H9 (cell line): ENCODE measurements around the gene EFCAB6. TPM values are rescaled to one million over a fixed set of nuclear protein-coding genes. Genes with fewer than 3 reads are reported as not detected.

Source experiments
- DNase-seq: peaks from one replicate; pipeline ENCODE4 v3.0.0-alpha.2; 2017
- H2AFZ ChIP-seq: one replicate; pipeline ENCODE4 v1.6.1; 2013; ENCODE audit warnings: mild to moderate bottlenecking, low read length, control low read depth, moderate library complexity
- H2AK5ac ChIP-seq: 2 replicates; pipeline ENCODE4 v1.6.1; 2013; ENCODE audit warnings: low read length, control low read depth, mixed read lengths; ENCODE audit not compliant: insufficient read length
- H2BK120ac ChIP-seq: one replicate; pipeline ENCODE4 v1.6.1; 2013; ENCODE audit warnings: low read depth, mild to moderate bottlenecking, low read length, control low read depth, inconsistent platforms; ENCODE audit not compliant: poor library complexity, severe bottlenecking
- H2BK12ac ChIP-seq: 2 replicates; pipeline ENCODE4 v1.6.1; 2013; ENCODE audit warnings: low read length, control low read depth, mixed read lengths, low read depth; ENCODE audit not compliant: insufficient read length
- H2BK15ac ChIP-seq: 2 replicates; pipeline ENCODE4 v1.6.1; 2013; ENCODE audit warnings: low read depth, low read length, control low read depth
- H2BK20ac ChIP-seq: one replicate; pipeline ENCODE4 v1.6.1; 2013; ENCODE audit warnings: low read depth, mild to moderate bottlenecking, low read length, control low read depth, inconsistent platforms; ENCODE audit not compliant: poor library complexity, severe bottlenecking
- H2BK5ac ChIP-seq: 2 replicates; pipeline ENCODE4 v1.6.1; 2013; ENCODE audit warnings: low read length, control low read depth, mixed read lengths; ENCODE audit not compliant: insufficient read length
- H3K14ac ChIP-seq: 2 replicates; pipeline ENCODE4 v1.6.1; 2013; ENCODE audit warnings: low read length, control low read depth; ENCODE audit not compliant: insufficient read depth
- H3K18ac ChIP-seq: 2 replicates; pipeline ENCODE4 v1.6.1; 2013; ENCODE audit warnings: low read depth, mild to moderate bottlenecking, mixed read lengths, low read length, control low read depth; ENCODE audit not compliant: insufficient read length
- H3K23ac ChIP-seq: 2 replicates; pipeline ENCODE4 v1.6.1; 2013; ENCODE audit warnings: low read length, control low read depth, mixed read lengths, low read depth; ENCODE audit not compliant: insufficient read length
- H3K23me2 ChIP-seq: 2 replicates; pipeline ENCODE4 v1.6.1; 2013; ENCODE audit warnings: low read depth, mild to moderate bottlenecking, mixed read lengths, low read length, control low read depth; ENCODE audit not compliant: insufficient read length, poor library complexity, severe bottlenecking
- H3K27ac ChIP-seq: 2 replicates; pipeline ENCODE4 v1.5.1; 2013; ENCODE audit warnings: low read length, control low read depth, mixed read lengths, low read depth; ENCODE audit not compliant: insufficient read length
- H3K27me3 ChIP-seq: 2 replicates; pipeline ENCODE4 v1.6.1; 2013; ENCODE audit warnings: low read length, control low read depth, inconsistent platforms; ENCODE audit not compliant: insufficient read depth
- H3K4ac ChIP-seq: 2 replicates; pipeline ENCODE4 v1.6.1; 2013; ENCODE audit warnings: low read depth, mild to moderate bottlenecking, control low read depth, inconsistent platforms, low read length, moderate library complexity
- H3K4me1 ChIP-seq: 2 replicates; pipeline ENCODE4 v1.6.1; 2013; ENCODE audit warnings: low read length, control low read depth, inconsistent platforms; ENCODE audit not compliant: insufficient read depth
- H3K4me2 ChIP-seq: 2 replicates; pipeline ENCODE4 v1.6.1; 2013; ENCODE audit warnings: low read length, control low read depth, mixed read lengths; ENCODE audit not compliant: insufficient read length, insufficient read depth
- H3K56ac ChIP-seq: 2 replicates; pipeline ENCODE4 v1.6.1; 2013; ENCODE audit warnings: low read depth, mild to moderate bottlenecking, mixed read lengths, low read length, control low read depth; ENCODE audit not compliant: insufficient read length
- H3K79me1 ChIP-seq: 2 replicates; pipeline ENCODE4 v1.6.1; 2013; ENCODE audit warnings: low read depth, mild to moderate bottlenecking, moderate library complexity, low read length, control low read depth, inconsistent platforms; ENCODE audit not compliant: insufficient read depth, poor library complexity, severe bottlenecking
- H3K79me2 ChIP-seq: 2 replicates; pipeline ENCODE4 v1.6.1; 2013; ENCODE audit warnings: low read length, control low read depth, inconsistent platforms; ENCODE audit not compliant: insufficient read depth
- H3K9ac ChIP-seq: 2 replicates; pipeline ENCODE4 v1.6.1; 2013; ENCODE audit warnings: low read length, control low read depth, mixed read lengths; ENCODE audit not compliant: insufficient read length; ENCODE audit errors: extremely low read depth
- H3K9me3 ChIP-seq: one replicate; pipeline ENCODE4 v1.6.1; 2013; ENCODE audit warnings: low read depth, low read length, inconsistent platforms; ENCODE audit not compliant: control insufficient read depth
- H3T11ph ChIP-seq: one replicate; pipeline ENCODE4 v1.6.1; 2013; ENCODE audit warnings: mild to moderate bottlenecking, low read length, control low read depth, inconsistent platforms
- H4K20me1 ChIP-seq: one replicate; pipeline ENCODE4 v1.6.1; 2013; ENCODE audit not compliant: control insufficient read depth, insufficient read length, insufficient read depth
- H4K5ac ChIP-seq: 2 replicates; pipeline ENCODE4 v1.6.1; 2013; ENCODE audit warnings: low read depth, mild to moderate bottlenecking, mixed read lengths, low read length, control low read depth; ENCODE audit not compliant: insufficient read length
- H4K8ac ChIP-seq: replicated peaks from 2 replicates; pipeline ENCODE4 v1.6.1; 2013; ENCODE audit warnings: low read length, control low read depth, mixed read lengths, low read depth; ENCODE audit not compliant: insufficient read length
- H4K91ac ChIP-seq: 2 replicates; pipeline ENCODE4 v1.6.1; 2013; ENCODE audit warnings: low read depth, mild to moderate bottlenecking, moderate library complexity, mixed read lengths, low read length, control low read depth; ENCODE audit not compliant: insufficient read length
- H3K27ac Mint-ChIP-seq, 3 experiments: 2 replicates in 2 of 3; 3 replicates in 1 of 3; pipeline ENCODE4 v1.8.0; 2020 to 2021; ENCODE audit warnings: mixed read lengths in 3 of 3, mild to moderate bottlenecking in 1 of 3, moderate library complexity in 1 of 3
- H3K27me3 Mint-ChIP-seq: 2 replicates; pipeline ENCODE4 v1.8.0; 2021; ENCODE audit warnings: low read depth, mild to moderate bottlenecking, moderate library complexity, mixed read lengths
- H3K36me3 Mint-ChIP-seq, 3 experiments: 2 replicates in 2 of 3; 3 replicates in 1 of 3; pipeline ENCODE4 v1.8.0; 2020 to 2021; ENCODE audit warnings: low read depth in 3 of 3, mixed read lengths in 3 of 3; ENCODE audit not compliant: insufficient read depth in 1 of 3
- H3K4me1 Mint-ChIP-seq, 2 experiments: 2 replicates each; pipeline ENCODE4 v1.8.0; 2020; ENCODE audit warnings: mixed read lengths in 2 of 2
- H3K4me3 Mint-ChIP-seq, 2 experiments: 2 replicates in 1 of 2; 3 replicates in 1 of 2; pipeline ENCODE4 v1.8.0; 2020 to 2021; ENCODE audit warnings: mild to moderate bottlenecking in 2 of 2, mixed read lengths in 2 of 2, moderate library complexity in 1 of 2
- H3K9me3 Mint-ChIP-seq, 2 experiments: 2 replicates in 1 of 2; 3 replicates in 1 of 2; pipeline ENCODE4 v1.8.0; 2020; ENCODE audit warnings: mild to moderate bottlenecking in 2 of 2, mixed read lengths in 2 of 2, moderate library complexity in 1 of 2
- WGBS: extraction: QIAGEN DNeasy Blood & Tissue Kit; methylation state at CpG from one replicate; pipeline ENCODE4 v1.1.7; 2013; ENCODE audit warnings: missing lambda C conversion rate, low lambda C conversion rate, mixed read lengths; ENCODE audit not compliant: insufficient read length; ENCODE audit errors: extremely low coverage; 5-methylcytosine and 5-hydroxymethylcytosine counted together
- total RNA-seq: library from RNA; stranded (reverse); gene quantifications from 2 replicates; pipeline ENCODE4 v1.2.1, GENCODE V29; 2021
- TF ChIP-seq, protein P1 (sequence below): fragments of 200-600 bp; sonication (generic); conservative IDR thresholded peaks from 3 replicates; pipeline ENCODE4 v1.8.0; 2021; ENCODE audit warnings: antibody characterized with exemption, mild to moderate bottlenecking

Gene EFCAB6
- total RNA-seq, 1 experiment from 2014 or later = 0.31 TPM

DNA sequence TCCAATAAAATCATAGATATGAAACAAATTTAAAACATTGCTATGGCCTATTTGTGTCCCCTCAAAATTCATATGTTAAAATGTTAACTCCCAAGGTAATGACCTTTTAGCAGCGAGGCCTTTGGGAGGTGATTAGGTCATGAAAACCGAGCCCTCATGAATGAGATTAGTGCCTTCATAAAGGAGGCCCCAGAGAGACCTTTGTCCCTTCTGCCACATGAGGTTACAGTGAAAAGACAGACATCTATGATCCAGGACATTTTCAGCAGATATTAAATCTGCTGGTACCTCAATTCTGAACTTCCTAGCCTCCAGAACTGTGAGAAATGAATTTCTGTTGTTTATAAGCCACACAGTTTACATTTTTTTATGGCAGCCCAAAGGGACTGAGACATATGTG is 228.6 kb downstream of the EFCAB6 start:
- Mint-ChIP-seq H3K27me3 (peaks cover 1% of the 10 kb centered on the region; the same call in 1 of the 2 replicates), H3K4me3 (no peak overlapping the region)

More for the DNA sequence above, 228.6 kb downstream of the EFCAB6 start:
- Histone ChIP-seq H3K9me3 (no peaks in the 10 kb centered on the region), H3K14ac (no peak overlapping the region), H2BK15ac (no peak overlapping the region), H3K27ac (no peak overlapping the region), H3K4me2 (no peak overlapping the region), H2BK12ac (no peak overlapping the region), H3K56ac (no peak overlapping the region), H4K8ac (no peak overlapping the region), H3K18ac (no peak overlapping the region), H4K20me1 (no peaks in the 10 kb centered on the region), H4K91ac (no peak overlapping the region), H2AK5ac (no peak overlapping the region), H3K9ac (no peak overlapping the region), H3K23me2 (no peaks in the 10 kb centered on the region), H3T11ph (no peak overlapping the region), H3K79me1 (no peaks in the 10 kb centered on the region), H3K4me1 (no peaks in the 10 kb centered on the region), H3K79me2 (no peaks in the 10 kb centered on the region), H4K5ac (no peak overlapping the region), H2BK120ac (no peak overlapping the region), H3K4ac (no peak overlapping the region), H2BK20ac (no peak overlapping the region), H2AFZ (no peak overlapping the region), H3K23ac (no peak overlapping the region), H2BK5ac (no peak overlapping the region), H3K27me3 (no peaks in the 10 kb centered on the region)
- Mint-ChIP-seq H3K9me3 (peaks cover 21 to 32% of the 10 kb centered on the region in 2 experiments), H3K4me1 (peaks cover 10 to 14% of the 10 kb centered on the region in 2 experiments), H3K27ac (no peak overlapping the region), H3K36me3 (peaks cover 2 to 28% (median 8%) of the 10 kb centered on the region in 3 experiments; a peak in 6 of 7 replicates)
- no peak for DNase-seq
- TF ChIP-seq, protein P1, sequence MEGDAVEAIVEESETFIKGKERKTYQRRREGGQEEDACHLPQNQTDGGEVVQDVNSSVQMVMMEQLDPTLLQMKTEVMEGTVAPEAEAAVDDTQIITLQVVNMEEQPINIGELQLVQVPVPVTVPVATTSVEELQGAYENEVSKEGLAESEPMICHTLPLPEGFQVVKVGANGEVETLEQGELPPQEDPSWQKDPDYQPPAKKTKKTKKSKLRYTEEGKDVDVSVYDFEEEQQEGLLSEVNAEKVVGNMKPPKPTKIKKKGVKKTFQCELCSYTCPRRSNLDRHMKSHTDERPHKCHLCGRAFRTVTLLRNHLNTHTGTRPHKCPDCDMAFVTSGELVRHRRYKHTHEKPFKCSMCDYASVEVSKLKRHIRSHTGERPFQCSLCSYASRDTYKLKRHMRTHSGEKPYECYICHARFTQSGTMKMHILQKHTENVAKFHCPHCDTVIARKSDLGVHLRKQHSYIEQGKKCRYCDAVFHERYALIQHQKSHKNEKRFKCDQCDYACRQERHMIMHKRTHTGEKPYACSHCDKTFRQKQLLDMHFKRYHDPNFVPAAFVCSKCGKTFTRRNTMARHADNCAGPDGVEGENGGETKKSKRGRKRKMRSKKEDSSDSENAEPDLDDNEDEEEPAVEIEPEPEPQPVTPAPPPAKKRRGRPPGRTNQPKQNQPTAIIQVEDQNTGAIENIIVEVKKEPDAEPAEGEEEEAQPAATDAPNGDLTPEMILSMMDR = no peak
- no CpG with 5 or more reads among the region's 2 CpGs for WGBS
